ENCODE results near the gene FEZ2.

DNA sequence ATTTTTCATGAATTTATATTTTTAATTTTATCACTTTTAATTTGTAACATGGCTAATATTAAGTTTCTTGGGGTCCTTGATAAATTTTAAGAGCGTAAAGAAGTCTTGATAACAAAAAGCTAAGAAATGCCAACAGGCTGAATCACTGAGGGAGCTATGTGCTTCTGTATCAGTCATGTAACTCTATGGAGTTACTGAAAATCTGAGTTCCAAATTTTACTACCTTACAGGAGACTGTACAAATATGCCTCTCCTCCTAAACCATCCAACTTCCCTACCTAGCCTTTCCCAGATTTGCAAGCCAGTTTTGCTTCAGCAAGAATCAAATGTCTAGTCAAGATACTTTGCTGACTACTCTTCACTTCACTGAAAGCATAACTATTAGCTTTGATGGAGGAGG is 35.7 kb downstream of the FEZ2 start:
- TF ChIP-seq EZH2 (IDR thresholded peaks at IDR 0.05; ENCODE audit: borderline replicate concordance, insufficient read depth, low read length, poor library complexity, severe bottlenecking) (no peak), POLR2AphosphoS5 (IDR thresholded peaks at IDR 0.05) (no peak)

Data from neural cell (in vitro differentiated cells).